ENCODE results near the gene RUFY3.
A peak's percentile ranks its signal among the peaks of the same experiment; 100 is the strongest.
"Not testable (repeated sequence)": the region's sequence is repeated elsewhere in the genome, so short reads cannot be mapped to it uniquely, and the experiment has no call there.

Gene RUFY3

GRCh38 chr4:70735915-70736314 lies 14.2 kb downstream of the RUFY3 start:
- peak; percentile 72 for DNase-seq (ENCODE audit: low spot score)

GRCh38 chr4:70737006-70737405 lies 15.2 kb downstream of the RUFY3 start:
- peak; percentile 30 for DNase-seq (ENCODE audit: low spot score)

- no peak for DNase-seq (ENCODE audit: low spot score)
These were observed 15.6 kb downstream of the RUFY3 start for GRCh38 chr4:70737409-70737808.

DNA sequence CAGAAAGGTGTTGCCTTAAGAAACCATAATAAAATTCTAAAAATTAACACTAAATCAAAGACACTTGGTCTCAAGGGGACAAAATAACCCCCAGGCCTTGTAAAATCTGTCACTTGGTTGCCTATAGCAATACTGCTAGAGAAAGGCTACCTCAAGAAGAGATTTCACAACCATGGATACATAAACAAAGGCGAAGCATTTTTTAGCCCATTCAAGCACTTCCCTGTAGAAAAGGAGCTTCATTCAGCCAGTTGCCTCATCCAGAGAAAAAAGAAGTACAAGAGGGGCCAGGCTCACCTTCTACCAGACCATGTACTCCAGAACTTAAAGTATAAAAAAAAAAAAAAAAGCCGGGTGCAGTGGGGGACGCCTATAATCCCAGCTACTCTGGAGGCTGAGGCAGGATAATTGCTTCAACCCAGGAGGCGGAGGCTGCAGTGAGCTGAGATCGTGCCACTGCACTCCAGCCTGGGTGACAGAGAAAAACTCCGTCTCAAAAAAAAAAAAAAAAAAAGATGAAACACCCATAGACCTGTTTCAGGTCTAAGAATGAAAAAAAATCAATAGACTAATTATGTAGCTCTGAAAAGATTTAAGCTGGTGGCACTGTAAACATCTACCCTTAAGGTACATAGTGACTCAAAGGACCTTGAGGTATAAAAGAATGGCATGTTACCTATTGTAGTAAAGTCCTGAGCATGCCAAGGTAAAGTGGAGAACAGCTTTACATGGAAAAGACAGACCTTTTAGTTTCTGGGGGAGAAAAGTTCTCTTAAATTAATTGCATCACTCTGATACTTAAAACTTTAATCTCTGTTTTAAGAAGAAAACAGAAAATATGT lies 18.0 kb downstream of the RUFY3 start:
- no peak for DNase-seq (ENCODE audit: low spot score)

DNA sequence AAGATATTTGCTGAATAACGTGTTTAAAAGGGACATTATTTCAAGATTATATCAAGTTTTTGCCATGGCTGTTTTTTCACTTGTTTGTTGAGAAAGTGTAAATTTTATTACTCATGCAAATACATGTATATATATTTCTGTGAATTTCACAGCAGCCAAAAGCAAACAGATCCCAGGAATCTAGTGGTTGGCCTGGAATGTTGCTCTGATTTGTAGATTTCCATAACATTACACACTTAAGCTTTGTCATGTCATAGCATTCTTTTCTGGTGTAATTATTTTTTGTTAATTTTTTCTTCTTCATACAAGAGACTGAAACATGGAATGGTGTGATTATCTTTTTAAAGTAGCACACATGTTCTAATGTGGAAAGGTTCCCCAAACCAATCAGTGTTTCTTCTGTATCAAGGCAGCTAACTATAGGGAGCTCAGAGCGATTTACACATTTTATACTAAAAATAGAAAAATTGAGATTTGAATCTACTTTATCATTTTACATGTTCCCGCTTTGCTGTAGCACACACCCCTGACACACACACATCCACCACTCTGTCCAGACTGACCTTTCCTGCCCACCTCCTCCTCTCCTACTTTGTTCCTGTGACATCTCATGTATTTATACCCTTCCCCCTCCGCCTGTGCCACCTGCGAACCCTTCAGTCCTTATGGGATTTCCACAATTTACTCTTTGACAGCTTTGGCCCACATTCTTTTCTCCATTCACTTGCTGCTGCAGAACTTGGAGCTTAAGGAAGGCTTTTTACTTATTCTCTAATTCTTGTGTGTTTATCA lies 20.3 kb downstream of the RUFY3 start:
- no peak for DNase-seq (ENCODE audit: low spot score)

DNA sequence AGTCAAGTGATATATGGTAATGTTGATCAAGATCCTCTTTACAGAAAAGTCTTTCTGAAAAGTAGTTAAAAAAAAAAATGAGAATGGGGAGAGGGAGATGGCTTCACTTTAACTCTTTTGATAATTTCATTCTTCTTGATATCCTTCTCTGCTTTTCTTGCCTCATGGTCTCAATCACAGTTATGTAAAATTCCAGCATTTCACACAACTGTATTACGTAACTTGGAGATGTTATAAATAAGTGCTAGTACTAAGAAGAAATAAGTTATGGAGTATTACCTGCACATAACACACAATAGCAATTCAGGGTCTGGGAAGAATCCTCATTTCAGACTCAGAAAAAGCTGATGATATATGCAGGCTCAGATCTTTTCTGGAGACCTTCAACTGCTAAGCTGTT lies 22.0 kb downstream of the RUFY3 start:
- no peak for DNase-seq (ENCODE audit: low spot score)

DNA sequence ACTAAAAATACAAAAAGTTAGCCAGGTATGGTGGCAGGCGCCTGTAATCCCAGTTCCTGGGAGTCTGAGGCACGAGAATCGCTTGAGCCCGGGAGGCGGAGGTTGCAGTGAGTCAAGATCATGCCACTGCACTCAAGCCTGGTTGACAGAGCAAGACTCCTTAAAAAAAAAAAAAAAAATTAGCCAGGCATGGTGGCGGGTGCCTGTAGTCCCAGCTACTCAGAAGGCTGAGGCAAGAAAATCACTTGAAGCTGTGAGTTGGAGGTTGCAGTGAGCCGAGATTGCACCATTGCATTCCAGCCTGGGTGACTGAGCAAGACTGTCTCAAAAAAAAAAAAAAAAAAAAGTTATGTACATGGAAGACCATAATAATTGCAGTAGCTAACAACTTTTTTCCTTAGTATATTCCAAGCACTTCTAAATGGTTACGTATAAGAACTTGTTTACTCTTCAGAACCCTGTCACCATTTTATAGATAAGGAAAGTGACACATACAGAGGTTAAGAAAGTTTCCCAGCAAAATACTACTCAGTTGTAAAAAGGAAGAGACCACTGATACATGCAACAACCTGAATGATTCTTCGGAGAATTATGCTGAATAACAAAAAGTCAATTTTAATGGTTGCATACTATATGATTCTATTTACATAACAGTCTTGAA lies 24.5 kb downstream of the RUFY3 start:
- no peak for DNase-seq (ENCODE audit: low spot score)

- DNase-seq (ENCODE audit: low spot score): no peak
These were observed 26.1 kb downstream of the RUFY3 start for GRCh38 chr4:70747874-70748273.

- DNase-seq (ENCODE audit: low spot score): no peak
These were observed 27.5 kb downstream of the RUFY3 start for GRCh38 chr4:70749313-70749712.

DNA sequence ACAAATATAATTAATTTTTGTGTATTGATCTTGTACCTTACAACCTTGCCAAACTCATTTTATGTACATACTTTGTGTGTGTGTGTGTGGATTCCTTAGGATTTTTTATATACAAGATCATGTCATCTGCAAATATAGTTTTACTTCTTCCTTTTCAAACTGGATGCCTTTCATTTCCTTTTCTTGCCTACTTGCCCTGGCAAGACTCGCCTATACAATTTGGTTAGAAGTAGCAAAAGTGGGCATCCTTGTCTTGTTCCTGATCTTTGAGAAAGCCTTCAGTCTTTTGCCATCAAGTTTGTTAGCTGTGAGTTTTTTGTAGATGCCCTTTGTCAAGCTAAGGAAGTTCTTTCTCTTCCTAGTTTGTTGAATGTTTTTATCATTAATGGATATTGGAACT lies 30.5 kb downstream of the RUFY3 start:
- no peak for DNase-seq (ENCODE audit: low spot score)

GRCh38 chr4:70753630-70754029 lies 31.9 kb downstream of the RUFY3 start:
- no peak for DNase-seq (ENCODE audit: low spot score)

GRCh38 chr4:70754470-70754869 lies 32.7 kb downstream of the RUFY3 start:
- peak; percentile 68 for DNase-seq (ENCODE audit: low spot score)

- DNase-seq (ENCODE audit: low spot score): no peak
These were observed 33.4 kb downstream of the RUFY3 start for GRCh38 chr4:70754990-70755688.

DNA sequence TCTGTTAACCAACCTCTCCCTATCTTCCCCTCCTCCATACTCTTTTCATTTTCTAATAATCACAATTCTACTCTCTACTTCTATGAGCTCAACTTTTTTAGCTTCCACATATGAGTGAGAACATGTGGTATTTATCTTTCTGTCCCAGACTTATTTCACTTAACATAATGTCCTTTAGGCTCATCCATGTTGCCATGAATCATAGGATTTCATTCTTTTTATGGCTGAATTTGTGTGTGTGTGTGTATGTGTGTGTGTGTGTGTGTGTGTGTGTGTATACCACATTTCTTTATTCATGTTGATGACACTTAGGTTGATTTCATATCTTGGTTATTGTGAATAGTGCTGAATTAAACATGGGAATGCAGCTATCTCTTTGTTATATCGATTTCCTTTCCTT lies 37.4 kb downstream of the RUFY3 start:
- no peak for DNase-seq (ENCODE audit: low spot score)

DNA sequence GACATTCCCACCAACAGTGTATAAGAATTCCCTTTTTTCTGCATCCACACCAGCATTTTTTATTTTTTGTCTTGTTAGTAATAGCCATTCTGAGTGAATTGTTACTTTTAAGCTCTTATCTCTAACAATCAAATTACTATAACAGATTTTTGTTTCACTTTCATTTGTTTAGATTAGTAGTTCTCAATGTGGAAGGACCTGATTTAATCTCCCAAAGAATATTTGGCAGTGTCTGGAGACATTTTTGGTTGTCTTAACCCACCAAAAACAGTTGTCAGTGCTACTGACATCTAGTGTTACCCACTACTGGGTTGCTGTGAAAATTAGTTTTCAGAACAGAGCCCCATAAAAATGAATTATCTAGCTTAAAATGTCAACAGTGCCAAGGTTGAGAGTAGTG lies 37.9 kb downstream of the RUFY3 start:
- no peak for DNase-seq (ENCODE audit: low spot score)

GRCh38 chr4:70760662-70761061 lies 38.9 kb downstream of the RUFY3 start:
- DNase-seq (ENCODE audit: low spot score): no peak

- no peak for DNase-seq (ENCODE audit: low spot score)
These were observed 39.6 kb downstream of the RUFY3 start for GRCh38 chr4:70761276-70761816.

GRCh38 chr4:70765368-70765767 lies 43.6 kb downstream of the RUFY3 start:
- DNase-seq (ENCODE audit: low spot score): no peak

GRCh38 chr4:70768301-70768948 lies 46.7 kb downstream of the RUFY3 start:
- no peak for DNase-seq (ENCODE audit: low spot score)

- DNase-seq (ENCODE audit: low spot score): not testable (repeated sequence)
These were observed 47.6 kb downstream of the RUFY3 start for GRCh38 chr4:70769396-70769795.

DNA sequence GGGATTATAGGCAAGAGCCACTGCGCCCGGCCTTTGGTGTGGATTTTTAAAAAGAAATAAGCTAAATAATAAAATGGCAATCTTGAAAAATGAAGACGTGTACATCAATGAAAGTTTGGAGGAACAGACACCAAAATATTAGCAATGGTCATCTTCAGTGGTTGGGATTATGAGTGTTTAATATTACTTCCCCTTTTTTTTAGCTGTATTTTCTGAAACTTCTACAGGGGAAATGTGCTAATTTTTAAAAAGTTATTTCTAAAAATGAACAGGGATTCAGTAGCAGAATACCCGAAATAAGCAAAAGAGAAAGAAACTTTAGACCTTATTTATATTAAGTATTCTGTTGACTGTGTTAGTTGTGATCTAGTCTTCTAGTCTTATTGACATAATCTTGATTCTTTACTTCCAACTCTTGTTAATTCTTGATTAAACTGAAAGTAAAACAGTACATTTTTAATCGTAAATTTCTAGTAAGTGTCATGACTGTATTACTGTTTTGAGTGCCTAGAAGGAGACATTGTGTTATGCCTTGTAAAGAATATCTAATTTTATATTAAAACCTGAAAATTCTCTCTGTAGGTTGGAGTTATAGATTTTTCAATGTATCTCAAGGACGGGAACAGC lies 51.3 kb downstream of the RUFY3 start:
- DNase-seq (ENCODE audit: low spot score): no peak

Measured in NAMALWA (cell line).